HG02885 (cell line): ENCODE measurements around the gene ZNF292.
A peak's percentile ranks its signal among the peaks of the same experiment; 100 is the strongest.
"Not testable (repeated sequence)": the region's sequence is repeated elsewhere in the genome, so short reads cannot be mapped to it uniquely, and the experiment has no call there.

Source experiments
- ATAC-seq: cut with Tn5 transposase; IDR thresholded peaks from one replicate; pipeline ENCODE4 v1.9.1; 2021; ENCODE audit warnings: mild to moderate bottlenecking; ENCODE audit not compliant: unreplicated experiment, poor library complexity

The ZNF292 gene

GRCh38 chr6:87154993-87155841 lies at the start of gene ZNF292:
Gene ZNF292 (plus strand): TSS chr6:87155565. CDS start chr6:87155592, 27 bp downstream.
- peak; percentile 79 for ATAC-seq

- no peak for ATAC-seq
Measured at GRCh38 chr6:87105823-87106222, 49.5 kb upstream of the ZNF292 start.

GRCh38 chr6:87110636-87111035 lies 44.7 kb upstream of the ZNF292 start:
- no peak for ATAC-seq

- ATAC-seq, result peak; percentile 97
Measured at GRCh38 chr6:87115402-87116135, 39.8 kb upstream of the ZNF292 start.

- no peak for ATAC-seq
Measured at GRCh38 chr6:87116922-87117321, 38.4 kb upstream of the ZNF292 start.

- no peak for ATAC-seq
Measured at GRCh38 chr6:87118054-87118453, 37.3 kb upstream of the ZNF292 start.

GRCh38 chr6:87122477-87122876 lies 32.9 kb upstream of the ZNF292 start:
- no peak for ATAC-seq

- ATAC-seq, result no peak
Measured at GRCh38 chr6:87124074-87124473, 31.3 kb upstream of the ZNF292 start.

GRCh38 chr6:87126501-87126900 lies 28.9 kb upstream of the ZNF292 start:
- no peak for ATAC-seq

GRCh38 chr6:87127737-87128136 lies 27.6 kb upstream of the ZNF292 start:
- no peak for ATAC-seq

GRCh38 chr6:87136963-87137362 lies 18.4 kb upstream of the ZNF292 start:
- ATAC-seq, result no peak

- ATAC-seq, result peak; percentile 74
Measured at GRCh38 chr6:87139236-87139635, 16.1 kb upstream of the ZNF292 start.

- not testable (repeated sequence) for ATAC-seq
Measured at GRCh38 chr6:87139927-87140326, 15.4 kb upstream of the ZNF292 start.

GRCh38 chr6:87146363-87146762 lies 9.0 kb upstream of the ZNF292 start:
- ATAC-seq, result peak; percentile 83

- ATAC-seq, result no peak
Measured at GRCh38 chr6:87150406-87150805, 5.0 kb upstream of the ZNF292 start.

GRCh38 chr6:87151471-87151780 lies 3.9 kb upstream of the ZNF292 start:
- ATAC-seq, result no peak

GRCh38 chr6:87151781-87152525 lies 3.4 kb upstream of the ZNF292 start:
- ATAC-seq, result peak; percentile 31

GRCh38 chr6:87152526-87152955 lies 2.8 kb upstream of the ZNF292 start:
- no peak for ATAC-seq

- no peak for ATAC-seq
Measured at GRCh38 chr6:87154641-87154992, 748 bp upstream of the ZNF292 start.

GRCh38 chr6:87155842-87156815 lies 764 bp downstream of the ZNF292 start:
- peak; percentile 0 for ATAC-seq
